Esophagus muscularis mucosa (tissue), 4 donors: ENCODE measurements around the gene ANKRD65.

ENCODE experiments used
- EP300 ChIP-seq: sonication (generic); formaldehyde crosslinking; IDR thresholded peaks from one replicate; pipeline ENCODE4 v1.6.1; 2017; ENCODE audit warnings: antibody characterized with exemption
- POLR2A ChIP-seq: fragments of 450-650 bp; IDR thresholded peaks from one replicate; pipeline ENCODE4 v1.6.1; 2017; ENCODE audit warnings: antibody characterized with exemption, moderate library complexity, mild to moderate bottlenecking, low read depth
- POLR2AphosphoS5 ChIP-seq, 2 donors: sonication (generic); formaldehyde crosslinking; IDR thresholded peaks; one replicate each; pipeline ENCODE4 v1.6.1; 2017; ENCODE audit warnings: antibody characterized with exemption in 2 of 2
- TF ChIP-seq, protein P1 (sequence below), 3 experiments: fragments of 200-600 bp in 2 of 3; fragments of 450-650 bp in 1 of 3; sonication (generic) in 2 of 3; IDR thresholded peaks; one replicate each; pipeline ENCODE4 v1.5.1; 2017 to 2019; ENCODE audit warnings: antibody characterized with exemption in 3 of 3, mild to moderate bottlenecking in 2 of 3, moderate library complexity in 1 of 3

DNA sequence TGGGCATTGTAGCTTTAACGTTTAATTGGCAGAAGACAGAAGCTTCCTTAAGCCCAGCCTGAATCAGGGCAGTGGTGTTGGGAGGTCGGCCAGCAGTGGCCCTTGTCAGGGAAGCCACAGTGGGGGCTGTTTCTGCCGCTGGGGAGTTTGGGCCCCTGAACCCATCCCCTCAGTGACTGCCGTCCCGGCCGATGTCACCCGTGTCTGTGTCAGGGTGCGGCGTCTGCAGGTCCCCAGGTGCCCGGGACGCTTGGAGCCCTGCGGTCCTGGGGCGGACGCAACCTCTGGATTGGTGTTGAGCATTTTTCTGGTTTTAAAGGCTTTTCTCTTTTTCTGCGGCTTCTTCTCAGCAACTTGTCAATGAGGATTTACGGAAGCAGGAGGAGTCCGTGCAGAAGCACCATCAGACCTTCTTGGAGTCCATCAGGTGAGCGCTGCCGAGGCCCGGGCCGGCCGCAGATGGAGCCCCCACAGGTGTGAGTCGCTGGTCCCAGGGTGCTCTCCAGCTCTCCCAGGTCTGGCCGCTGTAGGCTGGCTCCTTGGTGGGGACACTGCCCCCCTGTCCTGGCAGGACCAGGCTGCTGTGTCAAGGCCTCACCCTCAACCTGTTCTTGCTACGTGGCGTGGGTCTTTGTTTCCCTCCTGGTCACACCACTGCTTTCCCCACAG is 30.8 kb upstream of the ANKRD65 start:
- TF ChIP-seq, protein P1, sequence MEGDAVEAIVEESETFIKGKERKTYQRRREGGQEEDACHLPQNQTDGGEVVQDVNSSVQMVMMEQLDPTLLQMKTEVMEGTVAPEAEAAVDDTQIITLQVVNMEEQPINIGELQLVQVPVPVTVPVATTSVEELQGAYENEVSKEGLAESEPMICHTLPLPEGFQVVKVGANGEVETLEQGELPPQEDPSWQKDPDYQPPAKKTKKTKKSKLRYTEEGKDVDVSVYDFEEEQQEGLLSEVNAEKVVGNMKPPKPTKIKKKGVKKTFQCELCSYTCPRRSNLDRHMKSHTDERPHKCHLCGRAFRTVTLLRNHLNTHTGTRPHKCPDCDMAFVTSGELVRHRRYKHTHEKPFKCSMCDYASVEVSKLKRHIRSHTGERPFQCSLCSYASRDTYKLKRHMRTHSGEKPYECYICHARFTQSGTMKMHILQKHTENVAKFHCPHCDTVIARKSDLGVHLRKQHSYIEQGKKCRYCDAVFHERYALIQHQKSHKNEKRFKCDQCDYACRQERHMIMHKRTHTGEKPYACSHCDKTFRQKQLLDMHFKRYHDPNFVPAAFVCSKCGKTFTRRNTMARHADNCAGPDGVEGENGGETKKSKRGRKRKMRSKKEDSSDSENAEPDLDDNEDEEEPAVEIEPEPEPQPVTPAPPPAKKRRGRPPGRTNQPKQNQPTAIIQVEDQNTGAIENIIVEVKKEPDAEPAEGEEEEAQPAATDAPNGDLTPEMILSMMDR (IDR thresholded peaks at IDR 0.05): no peak
- TF ChIP-seq EP300 (no peak), POLR2A (no peak), POLR2AphosphoS5 (IDR thresholded peaks at IDR 0.05) (no peak)
